Keratinocyte (primary cell): ENCODE measurements around the gene REN. TPM values are rescaled to one million over a fixed set of nuclear protein-coding genes. Genes with fewer than 3 reads are reported as not detected.

Source experiments
- DNase-seq: peaks from one replicate; pipeline ENCODE4 v3.0.0-alpha.2; 2011; ENCODE audit warnings: low read depth, missing footprints, low spot score
- FAIRE-seq: peaks from 2 replicates; lab custom pipeline; 2011; peaks lifted over from hg19 to GRCh38; lab: Jason Lieb, UNC
- H2AFZ ChIP-seq: 2 replicates; pipeline ENCODE4 v1.6.0; 2012; ENCODE audit warnings: low read length, control low read depth, inconsistent platforms; ENCODE audit not compliant: control insufficient read depth
- H3K27ac ChIP-seq: 2 replicates; pipeline ENCODE4 v1.5.1; 2011; ENCODE audit warnings: low read length; ENCODE audit not compliant: control insufficient read depth, insufficient read depth
- H3K27me3 ChIP-seq: 3 replicates; pipeline ENCODE4 v1.6.0; 2011; ENCODE audit warnings: low read length; ENCODE audit not compliant: control insufficient read depth, insufficient read depth; ENCODE audit errors: extremely low read depth
- H3K36me3 ChIP-seq, 2 experiments: 2 replicates in 1 of 2; 3 replicates in 1 of 2; pipeline ENCODE4 v1.5.1; 2011; ENCODE audit warnings: low read length in 2 of 2, mild to moderate bottlenecking in 1 of 2; ENCODE audit not compliant: control insufficient read depth in 2 of 2, insufficient read depth in 2 of 2; ENCODE audit errors: extremely low read depth in 1 of 2
- H3K4me1 ChIP-seq: 3 replicates; pipeline ENCODE4 v1.5.1; 2011; ENCODE audit warnings: low read length; ENCODE audit not compliant: control insufficient read depth, insufficient read depth; ENCODE audit errors: extremely low read depth
- H3K4me2 ChIP-seq: 3 replicates; pipeline ENCODE4 v1.6.0; 2011; ENCODE audit warnings: low read depth, low read length; ENCODE audit not compliant: control insufficient read depth, insufficient read depth; ENCODE audit errors: extremely low read depth
- H3K4me3 ChIP-seq, 3 experiments: fragments of 200-600 bp in 1 of 3; sonication (generic) in 1 of 3; 2 replicates in 2 of 3; 3 replicates in 1 of 3; pipeline ENCODE4 v1.5.1; 2011 to 2016; ENCODE audit warnings: low read length in 3 of 3, mild to moderate bottlenecking in 3 of 3, control low read depth in 2 of 3, inconsistent platforms in 1 of 3, low read depth in 1 of 3, mixed read lengths in 1 of 3, mixed run types in 1 of 3, moderate library complexity in 1 of 3; ENCODE audit not compliant: control insufficient read depth in 2 of 3, insufficient read depth in 2 of 3; ENCODE audit errors: extremely low read depth in 1 of 3
- H3K79me2 ChIP-seq: 2 replicates; pipeline ENCODE4 v1.6.0; 2012; ENCODE audit warnings: low read length; ENCODE audit not compliant: control insufficient read depth, insufficient read depth
- H3K9ac ChIP-seq: 3 replicates; pipeline ENCODE4 v1.6.0; 2011; ENCODE audit warnings: low read length; ENCODE audit not compliant: control insufficient read depth, insufficient read depth; ENCODE audit errors: extremely low read depth
- H3K9me1 ChIP-seq: 3 replicates; pipeline ENCODE4 v1.6.0; 2011; ENCODE audit warnings: low read length; ENCODE audit not compliant: control insufficient read depth, insufficient read depth; ENCODE audit errors: extremely low read depth
- H3K9me3 ChIP-seq: 2 replicates; pipeline ENCODE4 v1.5.1; 2012; ENCODE audit warnings: low read depth, low read length; ENCODE audit not compliant: control insufficient read depth
- H4K20me1 ChIP-seq: 3 replicates; pipeline ENCODE4 v1.6.0; 2011; ENCODE audit warnings: low read length; ENCODE audit not compliant: control insufficient read depth, insufficient read depth; ENCODE audit errors: extremely low read depth
- EZH2 ChIP-seq: IDR thresholded peaks from one replicate; pipeline ENCODE4 v1.6.1; 2012; ENCODE audit warnings: inconsistent platforms, mild to moderate bottlenecking, low read length, moderate library complexity
- dilution Hi-C: fragments of 300-500 bp; cut with MboI; formaldehyde crosslinking; loops from one replicate; pipeline ENCODE4 v1.7.0; 2020; ENCODE audit warnings: low sequenced_read_pairs; ENCODE audit not compliant: extremely low pct_ligation_motif_present
- polyA plus RNA-seq, 5 experiments: library from polyadenylated mRNA; depleted of rRNA in 3 of 5; stranded (reverse) in 3 of 5; stranded (forward) in 1 of 5; unstranded in 1 of 5; fragments of >200 nt; gene quantifications; 1 replicate in 1 of 5; 2 replicates in 3 of 5; 3 replicates in 1 of 5; pipeline versions ENCODE4 v1.2.1 to v1.2.3, GENCODE V29; 2011 to 2012; ENCODE audit warnings: missing spikeins in 2 of 5, low read depth in 1 of 5, low replicate concordance in 1 of 5
- TF ChIP-seq, protein P1 (sequence below), 3 experiments: IDR thresholded peaks in 1 of 3; conservative IDR thresholded peaks in 1 of 3; optimal IDR thresholded peaks in 1 of 3; 2 replicates in 2 of 3; 3 replicates in 1 of 3; pipeline versions ENCODE3 to v1.5.1; 2011; ENCODE audit warnings: low read length in 3 of 3, mild to moderate bottlenecking in 3 of 3, moderate library complexity in 2 of 3, control low read depth in 1 of 3, inconsistent platforms in 1 of 3; ENCODE audit not compliant: insufficient read depth in 2 of 3; ENCODE audit errors: extremely low read depth in 1 of 3

Gene REN
- polyA plus RNA-seq, 1 donor (not counting 4 experiments of a cell fraction or from before 2014, with no cell fraction given), result not detected

DNA sequence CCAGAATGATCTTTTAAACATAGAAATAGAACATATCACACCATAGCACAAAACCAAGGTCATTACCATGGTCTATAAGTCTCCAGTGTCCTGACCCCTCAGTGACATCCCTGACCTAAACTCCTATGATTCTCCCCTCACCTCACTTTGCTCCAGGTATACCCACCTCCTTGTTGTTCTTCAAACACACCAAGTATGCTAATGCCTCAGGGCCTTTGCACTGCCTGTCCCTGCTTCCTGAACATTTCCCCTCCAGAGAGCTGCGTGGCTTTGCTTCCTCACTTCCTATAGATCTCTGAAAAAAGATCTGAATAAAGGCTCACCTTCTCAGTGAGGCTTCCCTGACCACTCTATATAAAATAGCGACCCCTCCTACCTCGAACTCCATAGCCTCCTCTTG, 46.6 kb upstream of the REN start:
- FAIRE-seq (no peak), DNase-seq (no peak)
- no peak overlapping the region for H3K9ac ChIP-seq
- H3K27ac ChIP-seq, result no peak overlapping the region
- TF ChIP-seq, protein P1, sequence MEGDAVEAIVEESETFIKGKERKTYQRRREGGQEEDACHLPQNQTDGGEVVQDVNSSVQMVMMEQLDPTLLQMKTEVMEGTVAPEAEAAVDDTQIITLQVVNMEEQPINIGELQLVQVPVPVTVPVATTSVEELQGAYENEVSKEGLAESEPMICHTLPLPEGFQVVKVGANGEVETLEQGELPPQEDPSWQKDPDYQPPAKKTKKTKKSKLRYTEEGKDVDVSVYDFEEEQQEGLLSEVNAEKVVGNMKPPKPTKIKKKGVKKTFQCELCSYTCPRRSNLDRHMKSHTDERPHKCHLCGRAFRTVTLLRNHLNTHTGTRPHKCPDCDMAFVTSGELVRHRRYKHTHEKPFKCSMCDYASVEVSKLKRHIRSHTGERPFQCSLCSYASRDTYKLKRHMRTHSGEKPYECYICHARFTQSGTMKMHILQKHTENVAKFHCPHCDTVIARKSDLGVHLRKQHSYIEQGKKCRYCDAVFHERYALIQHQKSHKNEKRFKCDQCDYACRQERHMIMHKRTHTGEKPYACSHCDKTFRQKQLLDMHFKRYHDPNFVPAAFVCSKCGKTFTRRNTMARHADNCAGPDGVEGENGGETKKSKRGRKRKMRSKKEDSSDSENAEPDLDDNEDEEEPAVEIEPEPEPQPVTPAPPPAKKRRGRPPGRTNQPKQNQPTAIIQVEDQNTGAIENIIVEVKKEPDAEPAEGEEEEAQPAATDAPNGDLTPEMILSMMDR (optimal IDR thresholded peaks at IDR 0.05 in 1 of 3, IDR thresholded peaks at IDR 0.05 in 1 of 3, conservative IDR thresholded peaks at IDR 0.05 in 1 of 3; ENCODE audit: extremely low read depth in 1 of 3, insufficient read depth in 2 of 3, low read length in 3 of 3), result no peak
- TF ChIP-seq EZH2, result no peak
- H3K4me3 ChIP-seq, result no peak overlapping the region
- H3K4me2 ChIP-seq, result no peak overlapping the region
- H2AFZ ChIP-seq, result no peak overlapping the region
- dilution Hi-C loops, result no loop called here
- no peaks in the 10 kb centered on the region for H3K36me3 ChIP-seq
- no peaks in the 10 kb centered on the region for H3K9me3 ChIP-seq
- no peaks in the 10 kb centered on the region for H3K9me1 ChIP-seq
- no peaks in the 10 kb centered on the region for H3K27me3 ChIP-seq
- peaks cover 10% of the 10 kb centered on the region for H3K4me1 ChIP-seq
- no peaks in the 10 kb centered on the region for H4K20me1 ChIP-seq
- no peaks in the 10 kb centered on the region for H3K79me2 ChIP-seq

DNA sequence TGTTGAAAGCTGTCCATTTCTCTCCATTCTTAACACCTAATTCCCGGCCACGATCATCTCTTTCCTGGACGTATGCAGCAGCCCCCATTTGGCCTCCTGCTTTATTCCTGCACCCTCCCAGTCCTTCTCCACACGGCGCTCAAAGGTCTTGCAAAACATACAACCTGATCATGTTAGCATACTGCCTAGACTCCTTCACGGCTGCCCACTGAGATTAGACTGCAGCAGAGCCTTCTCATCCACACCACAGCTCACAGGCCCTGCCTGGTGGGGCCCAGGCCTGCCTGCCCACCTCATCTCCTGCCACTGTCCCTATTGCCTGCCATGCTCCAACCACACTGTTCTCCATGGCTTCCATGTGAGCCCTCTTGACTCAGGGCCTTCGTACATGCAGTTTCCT, 44.9 kb upstream of the REN start:
- TF ChIP-seq EZH2, result no peak
- TF ChIP-seq, protein P1 (optimal IDR thresholded peaks at IDR 0.05 in 1 of 3, IDR thresholded peaks at IDR 0.05 in 1 of 3, conservative IDR thresholded peaks at IDR 0.05 in 1 of 3; ENCODE audit: extremely low read depth in 1 of 3, insufficient read depth in 2 of 3, low read length in 3 of 3), result no peak
- dilution Hi-C loops, result no loop called here
- H3K27ac ChIP-seq, result no peak overlapping the region
- H3K4me3 ChIP-seq, result no peak overlapping the region
- FAIRE-seq (no peak), DNase-seq (no peak)
- no peaks in the 10 kb centered on the region for H3K27me3 ChIP-seq
- H3K9me1 ChIP-seq, result no peaks in the 10 kb centered on the region
- no peaks in the 10 kb centered on the region for H4K20me1 ChIP-seq
- no peak overlapping the region for H3K4me2 ChIP-seq
- peaks cover 10% of the 10 kb centered on the region for H3K4me1 ChIP-seq
- no peaks in the 10 kb centered on the region for H3K9me3 ChIP-seq
- no peaks in the 10 kb centered on the region for H3K36me3 ChIP-seq
- H3K9ac ChIP-seq, result no peak overlapping the region
- no peaks in the 10 kb centered on the region for H3K79me2 ChIP-seq
- no peak overlapping the region for H2AFZ ChIP-seq
